Activated CD8-positive, alpha-beta memory T cell treated with anti-CD3 and anti-CD28 coated beads, Interleukin-2, amount 50 U/mL, for 48 hours (primary cell): Measurements from ENCODE around the gene CCP110.
"Not testable (repeated sequence)": the region's sequence is repeated elsewhere in the genome, so short reads cannot be mapped to it uniquely, and the experiment has no call there.

Experiments used
- DNase-seq: peaks from one replicate; pipeline ENCODE4 v3.0.0-alpha.2; 2020

CCP110 gene

DNA sequence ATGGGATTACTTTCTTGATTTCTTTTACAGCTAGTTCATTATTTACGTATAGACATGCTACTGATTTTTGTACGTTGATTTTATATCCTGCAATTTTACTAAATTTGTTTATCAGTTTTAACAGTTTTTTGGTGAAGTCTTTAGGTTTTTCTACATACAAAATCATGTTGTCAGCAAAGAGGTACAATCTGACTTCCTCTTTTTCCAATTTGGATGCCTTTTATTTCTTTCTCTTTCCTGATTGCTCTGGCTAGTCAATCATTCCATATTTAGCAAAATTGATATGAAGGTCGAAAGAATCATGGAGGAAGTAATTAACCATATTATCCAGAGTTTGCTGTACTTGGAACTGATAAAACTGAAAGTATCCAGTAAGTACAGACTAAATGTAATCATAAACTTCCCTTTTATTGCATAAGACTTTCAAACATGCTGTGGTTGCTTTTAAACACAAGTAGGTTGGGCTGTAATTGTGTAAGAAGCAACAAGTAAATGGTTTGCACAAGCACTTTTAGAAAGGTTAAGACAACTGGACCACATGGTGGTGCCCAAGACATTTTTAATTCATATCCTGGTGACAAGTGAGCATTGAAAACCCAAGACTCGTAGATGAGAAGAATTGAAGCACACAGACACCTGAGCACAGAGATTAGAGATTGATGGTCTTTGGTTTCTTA lies 10.2 kb upstream of the CCP110 start:
- DNase-seq = no peak

DNA sequence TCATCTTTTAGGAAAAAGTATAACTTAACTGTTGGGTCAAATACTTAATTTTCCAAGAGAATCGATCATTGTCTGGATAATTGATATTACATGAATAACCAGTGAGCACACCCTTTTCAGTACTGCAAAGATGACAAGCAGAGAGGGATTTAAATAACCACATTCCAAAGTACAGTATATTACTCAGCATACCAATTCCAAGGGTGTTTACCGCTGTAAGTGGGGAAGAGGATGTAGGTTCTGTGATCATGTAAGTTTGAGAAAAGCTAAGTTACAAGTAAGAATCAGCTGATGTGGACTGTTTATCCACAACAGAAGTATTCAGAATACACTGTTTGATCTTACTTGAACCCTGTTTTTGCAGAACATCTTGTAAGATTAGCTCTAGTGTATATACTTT lies 8.0 kb upstream of the CCP110 start:
- no peak for DNase-seq

DNA sequence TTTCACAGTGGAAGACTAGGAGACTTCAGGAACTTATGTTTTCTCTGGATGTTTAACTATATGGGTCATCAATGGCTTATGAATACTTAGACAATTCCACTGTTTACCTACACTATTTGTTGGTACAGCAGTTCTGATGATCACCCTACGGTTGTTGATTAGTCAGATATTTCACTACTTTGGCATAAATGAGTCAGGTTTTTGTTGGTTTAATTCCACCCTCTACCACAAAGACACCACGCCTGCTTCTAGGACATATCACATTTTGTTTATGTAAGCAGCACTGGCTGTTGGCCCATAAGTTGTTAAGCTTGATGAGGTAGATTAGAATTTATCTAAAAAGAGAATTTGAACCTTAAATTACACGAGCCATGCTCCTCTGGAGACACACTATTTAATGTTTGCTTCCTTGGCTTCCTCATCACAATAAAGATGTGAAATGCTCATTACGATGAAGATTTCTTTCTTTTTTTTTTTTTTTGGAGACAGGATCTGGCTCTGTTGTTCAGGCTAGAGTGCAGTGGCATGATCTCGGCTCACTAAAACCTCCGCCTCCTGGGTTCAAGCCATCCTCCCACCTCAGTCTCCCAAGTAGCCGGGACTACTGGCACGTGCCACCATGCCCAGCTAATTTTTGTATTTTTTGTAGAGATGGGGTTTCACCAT lies 6.2 kb upstream of the CCP110 start:
- DNase-seq = no peak

DNA sequence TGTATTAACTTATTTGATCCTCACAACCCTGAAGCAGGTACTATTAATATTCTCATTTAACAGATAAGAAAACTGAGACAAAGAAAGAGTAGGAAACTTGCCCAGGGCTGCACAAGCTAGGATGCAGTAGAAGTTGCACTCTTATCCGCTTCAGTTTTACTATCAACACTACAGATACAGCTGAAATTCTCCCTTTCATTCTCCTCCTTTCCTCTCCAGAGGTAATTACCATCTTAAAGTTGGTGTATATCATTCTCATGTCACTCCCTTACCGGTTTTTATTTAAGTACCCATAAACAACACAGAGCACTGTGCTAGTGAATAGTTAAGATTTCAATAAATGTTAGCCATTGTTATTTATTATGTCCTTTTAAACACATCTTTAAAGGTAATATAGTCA lies 5.4 kb upstream of the CCP110 start:
- no peak for DNase-seq

DNA sequence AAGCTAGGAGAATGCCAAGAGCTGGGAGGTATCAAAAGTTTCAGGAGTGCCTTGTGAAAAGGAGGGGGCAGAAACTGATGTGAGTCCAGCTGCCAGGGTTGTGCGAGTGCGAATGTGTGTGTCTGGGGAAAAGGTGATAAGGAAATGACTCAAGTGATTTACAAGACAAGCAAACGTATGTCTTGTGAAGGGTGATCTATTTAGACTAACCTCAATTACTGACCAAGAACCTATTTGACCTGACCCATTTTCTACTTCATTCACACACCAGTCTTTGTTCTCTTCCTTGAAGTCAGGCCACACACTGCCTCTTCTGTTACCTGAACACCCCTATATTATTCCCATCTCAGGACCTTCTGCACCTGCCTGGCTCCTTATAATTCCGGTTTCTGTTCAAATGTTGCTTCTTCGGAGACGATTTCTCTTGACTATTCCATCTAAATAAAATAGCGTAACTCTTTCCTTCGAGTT lies 2.8 kb upstream of the CCP110 start:
- no peak for DNase-seq

DNA sequence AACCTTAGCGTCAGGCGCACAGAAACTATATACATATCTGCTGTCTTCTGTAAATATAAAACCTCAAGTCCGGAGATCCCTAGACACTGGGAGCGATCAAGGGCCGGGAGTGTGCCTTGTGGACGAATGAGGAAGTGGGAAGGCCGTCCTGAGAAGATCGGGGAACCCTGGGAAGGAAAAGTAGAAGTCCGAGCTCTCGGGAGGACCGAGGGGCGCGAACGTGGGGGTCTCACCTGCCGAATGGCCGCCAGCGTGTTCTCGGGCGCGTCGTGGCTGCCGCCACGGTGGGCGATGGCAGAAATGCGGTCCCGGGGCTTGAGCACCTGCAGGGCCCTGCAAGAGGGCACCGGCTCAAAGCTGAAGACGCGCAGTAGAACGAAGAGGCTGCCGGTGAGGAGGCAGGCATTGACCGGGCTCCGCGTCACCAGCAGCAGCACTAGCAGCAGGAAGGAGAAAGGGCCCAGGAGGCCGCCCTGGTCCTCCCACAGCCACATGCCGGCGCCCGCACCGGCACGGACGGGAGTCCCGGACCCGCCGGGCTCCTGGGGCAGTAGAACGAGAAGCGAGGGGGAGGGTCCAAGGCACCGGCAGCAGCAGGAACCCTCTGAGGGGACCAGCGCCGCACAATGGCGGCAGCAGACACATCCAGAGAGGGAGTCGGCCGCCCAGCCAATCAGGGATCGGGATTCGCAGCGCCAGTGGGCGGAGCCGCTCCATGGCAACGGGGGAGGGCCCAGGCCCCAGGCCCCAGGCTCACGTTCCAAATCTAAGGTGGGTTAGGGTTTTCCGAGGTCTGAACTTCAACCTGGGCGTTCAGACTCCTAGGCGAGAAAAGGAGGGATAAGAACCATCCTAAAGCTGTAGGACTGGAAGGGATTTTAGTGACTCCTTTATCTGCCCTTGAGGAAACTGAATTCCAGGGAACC lies 2.0 kb upstream of the CCP110 start, which contains the start of gene GDE1:
Gene GDE1, minus strand, starts transcription at position 628 of the 926 bp plus-strand sequence. Its CDS starts 134 bp downstream, at position 494.
- DNase-seq = peak; percentile 97

DNA sequence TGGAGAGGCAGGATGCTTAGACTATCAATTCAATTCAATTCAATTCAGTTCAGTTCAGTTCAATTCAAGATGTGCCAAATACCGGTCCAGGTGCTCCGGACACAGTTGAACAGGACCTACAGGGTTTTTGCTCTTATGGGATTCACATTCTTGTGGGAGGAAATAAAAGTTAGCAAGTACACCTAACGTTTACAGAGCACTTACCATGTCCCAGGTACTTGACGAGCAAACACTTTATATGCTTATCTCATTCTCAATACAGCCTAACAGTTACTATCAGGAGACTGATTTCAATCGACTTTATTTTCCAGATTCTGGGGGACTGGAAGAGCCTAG lies 1.4 kb upstream of the CCP110 start:
- no peak for DNase-seq

DNA sequence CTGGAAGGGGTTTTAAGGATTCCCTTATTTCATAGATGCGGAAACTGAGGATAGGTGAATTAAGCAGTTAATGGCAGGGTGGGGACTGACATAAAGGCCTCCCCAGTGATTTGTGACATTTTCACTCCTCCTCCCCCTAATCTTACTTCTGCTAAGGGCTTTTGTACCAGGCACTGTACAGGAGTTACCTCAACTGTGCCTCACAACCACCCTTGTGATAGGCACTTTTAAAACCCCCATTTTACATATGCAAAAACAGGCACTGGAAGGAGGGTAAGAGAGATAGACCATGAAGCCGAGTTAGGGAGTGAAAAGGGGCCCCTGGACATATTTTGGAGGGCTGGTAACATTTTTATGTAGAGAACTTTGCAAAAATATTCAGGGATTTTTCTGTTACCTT lies 982 bp upstream of the CCP110 start:
- no peak for DNase-seq

DNA sequence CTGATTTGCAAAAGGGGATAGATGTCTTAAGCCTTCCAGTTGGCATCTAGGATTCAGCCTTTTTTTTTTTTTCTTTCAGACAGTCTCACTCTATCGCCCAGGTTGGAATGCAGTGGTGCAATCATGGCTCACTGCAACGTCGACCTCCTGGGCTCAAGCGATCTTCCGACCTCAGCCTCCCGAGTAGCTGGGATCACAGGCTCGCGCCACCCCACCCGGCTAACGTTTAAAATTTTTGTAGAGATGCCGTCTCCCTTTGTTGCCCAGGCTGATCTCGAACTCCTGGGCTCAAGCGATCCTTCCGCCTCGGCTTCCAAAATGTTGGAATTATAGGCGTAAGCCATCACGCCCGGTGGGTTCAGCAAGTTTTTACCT lies 571 bp upstream of the CCP110 start:
- DNase-seq = no peak

DNA sequence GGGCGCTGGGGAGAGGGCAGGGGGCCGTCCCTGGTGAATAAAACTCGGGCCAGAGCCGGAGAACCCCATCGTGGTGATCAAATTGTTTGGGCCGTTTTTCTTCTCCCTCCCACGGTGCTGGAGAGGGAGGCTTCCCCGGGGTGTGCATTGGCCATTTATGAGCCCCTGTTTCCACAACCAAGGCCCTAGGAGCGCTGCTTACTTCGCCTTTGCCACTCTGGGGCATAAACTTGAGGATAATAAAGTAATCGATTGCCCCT lies 544 bp downstream of the CCP110 start:
- DNase-seq = no peak

DNA sequence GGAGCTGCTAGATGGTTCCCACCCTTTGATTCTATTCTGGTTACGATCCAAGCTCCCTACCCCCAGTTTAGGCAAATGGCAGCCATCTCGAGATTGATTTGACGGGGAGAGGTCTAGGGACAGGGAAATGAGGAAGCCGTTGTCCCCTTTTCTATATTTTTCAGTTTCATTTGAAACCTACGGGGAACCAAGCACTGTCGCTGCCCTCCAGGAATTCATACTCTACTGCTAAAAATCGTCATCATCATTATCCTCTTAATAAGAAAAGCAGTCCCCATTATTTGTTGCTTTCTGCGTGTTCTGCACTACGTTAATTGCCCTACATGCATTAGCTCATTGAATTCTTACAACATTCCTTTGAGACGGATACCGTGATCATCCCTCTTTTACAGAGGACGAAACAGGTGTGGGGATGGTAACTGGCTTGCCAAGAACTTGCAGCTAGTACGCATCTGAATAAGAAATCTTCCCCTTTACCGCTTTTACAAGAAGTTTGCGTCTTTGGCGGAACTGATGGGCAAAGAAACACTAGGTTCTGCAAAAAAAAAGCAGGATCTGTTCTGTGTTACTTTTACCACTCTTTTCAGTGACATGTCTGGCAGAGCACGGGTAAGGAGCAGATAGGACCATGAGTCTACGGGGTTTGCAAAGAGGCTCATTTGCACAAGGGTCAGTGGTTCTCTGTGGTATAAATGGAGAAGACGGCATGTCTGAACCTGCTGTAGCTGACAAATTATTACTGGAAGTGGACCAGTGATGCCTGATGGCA lies 1.1 kb downstream of the CCP110 start:
- DNase-seq = no peak

DNA sequence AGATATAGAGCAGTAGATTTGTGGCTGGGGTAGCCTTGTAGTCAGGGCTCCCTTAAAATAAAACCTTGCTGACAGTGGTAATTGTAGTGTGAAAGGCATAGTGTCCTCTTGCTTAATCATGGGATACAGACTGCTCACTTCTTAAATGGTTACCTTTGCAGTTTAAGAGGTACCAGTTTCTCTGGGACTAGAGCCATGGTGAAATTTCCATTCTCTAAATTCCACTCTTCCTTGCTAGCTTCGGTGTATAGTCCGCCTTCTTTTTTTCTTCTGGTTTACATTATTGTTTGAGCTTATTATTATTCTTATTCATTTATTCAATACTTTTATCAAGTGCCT lies 1.6 kb downstream of the CCP110 start:
- no peak for DNase-seq

DNA sequence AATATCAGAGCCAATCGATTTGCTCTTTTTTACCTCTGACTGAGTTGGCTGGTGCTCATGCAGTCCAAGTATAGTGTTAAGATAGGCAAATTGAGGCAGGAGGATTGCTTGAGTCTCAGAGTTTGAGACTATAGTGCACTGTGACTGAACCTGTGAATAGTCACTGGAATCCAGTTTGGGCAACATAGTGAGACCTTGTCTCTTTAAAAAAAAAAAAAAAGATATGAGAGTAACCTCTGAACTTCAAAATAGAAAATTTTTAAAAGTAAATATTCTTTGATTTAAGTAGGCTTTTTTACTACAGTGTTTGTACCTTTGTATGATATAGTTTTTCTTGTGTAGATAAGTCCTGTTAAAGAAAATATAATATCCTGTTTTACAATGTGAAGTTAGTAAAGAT lies 3.4 kb downstream of the CCP110 start:
- DNase-seq = no peak

DNA sequence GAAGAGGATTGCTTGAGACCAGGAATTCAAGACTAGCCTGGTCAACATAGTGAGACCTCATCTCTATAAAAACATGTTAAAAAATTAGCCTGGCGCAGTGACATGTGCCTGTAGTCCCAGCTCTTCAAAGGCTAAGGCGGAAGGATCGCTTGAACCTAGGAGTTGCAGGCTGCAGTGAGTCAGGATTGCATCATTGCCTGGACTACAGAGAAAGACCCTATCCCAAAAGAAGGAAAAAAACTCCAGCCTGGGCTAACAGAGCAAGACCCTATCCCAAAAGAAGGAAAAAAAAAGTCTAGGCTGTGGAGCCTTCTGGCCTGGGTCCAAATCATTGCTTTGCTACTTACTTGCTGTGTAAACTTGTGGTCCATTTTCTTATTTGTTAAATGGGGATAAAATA lies 4.9 kb downstream of the CCP110 start:
- no peak for DNase-seq

DNA sequence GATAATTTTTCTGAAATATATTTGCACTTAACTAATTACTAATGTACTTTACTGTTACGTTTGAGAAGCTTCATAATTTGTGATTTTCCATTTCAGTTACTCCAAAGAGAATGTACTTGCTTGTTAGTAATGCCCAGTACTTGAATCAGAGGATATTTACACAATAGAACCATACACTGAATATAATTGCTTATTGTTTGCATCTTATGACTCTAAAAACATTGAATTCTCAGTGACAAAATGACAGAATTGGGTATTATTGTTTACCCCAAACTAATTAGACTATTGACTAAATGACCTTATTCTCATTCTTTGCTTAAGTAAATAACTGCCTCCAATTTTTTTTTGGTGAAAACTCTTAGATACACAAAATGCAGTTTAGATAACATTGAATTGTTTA lies 8.9 kb downstream of the CCP110 start:
- DNase-seq = no peak

DNA sequence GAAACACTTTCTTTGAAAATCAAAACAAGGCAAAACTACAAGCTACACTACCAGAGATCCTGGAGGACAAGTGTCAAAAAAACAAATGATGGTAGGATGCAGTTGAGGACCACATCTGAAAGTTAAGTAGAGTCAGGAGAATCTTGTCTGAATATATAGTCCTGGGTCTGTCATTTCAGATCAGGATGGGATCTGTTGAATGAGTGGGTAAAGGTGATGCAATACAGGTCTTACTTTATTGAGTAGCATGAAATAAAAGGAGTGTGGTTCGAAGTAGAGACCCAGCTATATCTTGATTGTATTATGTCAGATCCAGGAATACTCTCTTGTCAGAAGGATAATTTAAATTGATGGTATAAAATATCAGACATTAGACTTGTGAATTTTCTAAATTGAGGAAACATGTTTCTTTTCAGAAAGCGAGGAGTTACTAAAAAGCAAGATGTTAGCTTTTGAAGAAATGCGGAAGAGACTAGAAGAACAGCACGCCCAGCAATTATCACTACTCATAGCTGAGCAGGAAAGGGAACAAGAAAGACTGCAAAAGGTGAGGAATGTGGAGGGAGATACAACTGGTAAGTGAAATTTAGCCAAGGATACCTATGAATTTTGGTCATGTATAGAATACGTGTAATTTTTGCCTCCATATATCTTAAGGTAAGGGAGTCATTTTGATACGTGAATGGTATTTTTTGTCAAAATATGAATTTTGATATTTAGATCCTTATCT lies 16.7 kb downstream of the CCP110 start:
- no peak for DNase-seq

DNA sequence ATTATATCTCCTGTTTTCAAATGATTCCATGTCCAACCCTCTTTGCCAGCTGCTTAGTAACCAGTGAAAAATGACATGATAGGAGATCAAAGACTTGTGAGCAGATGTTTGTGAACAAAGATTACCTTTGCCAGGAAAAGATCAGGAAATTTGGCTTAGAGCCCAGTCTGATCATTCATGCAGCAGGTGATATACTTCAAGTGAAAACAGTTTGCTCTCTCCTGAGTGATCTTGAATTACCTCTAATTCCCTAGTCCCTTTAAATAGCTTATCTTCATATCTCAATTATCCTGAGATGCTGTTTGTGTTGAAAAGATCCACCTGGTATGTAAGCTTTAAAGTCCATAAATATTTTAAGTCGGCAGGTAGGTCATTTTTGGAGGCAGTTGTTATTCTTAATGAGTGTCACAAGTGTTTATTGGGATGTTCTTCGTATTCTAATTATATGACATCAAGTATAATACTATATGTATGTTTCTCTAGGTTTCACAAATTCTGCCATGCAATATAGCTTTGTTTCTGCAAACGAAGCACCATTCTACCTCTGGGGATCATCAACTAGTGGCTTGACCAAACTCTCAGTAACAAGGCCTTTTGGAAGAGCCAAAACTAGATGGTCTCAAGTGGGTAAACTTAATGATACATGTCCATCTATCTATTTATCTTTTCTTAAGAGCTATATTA lies 18.5 kb downstream of the CCP110 start:
- no peak for DNase-seq

DNA sequence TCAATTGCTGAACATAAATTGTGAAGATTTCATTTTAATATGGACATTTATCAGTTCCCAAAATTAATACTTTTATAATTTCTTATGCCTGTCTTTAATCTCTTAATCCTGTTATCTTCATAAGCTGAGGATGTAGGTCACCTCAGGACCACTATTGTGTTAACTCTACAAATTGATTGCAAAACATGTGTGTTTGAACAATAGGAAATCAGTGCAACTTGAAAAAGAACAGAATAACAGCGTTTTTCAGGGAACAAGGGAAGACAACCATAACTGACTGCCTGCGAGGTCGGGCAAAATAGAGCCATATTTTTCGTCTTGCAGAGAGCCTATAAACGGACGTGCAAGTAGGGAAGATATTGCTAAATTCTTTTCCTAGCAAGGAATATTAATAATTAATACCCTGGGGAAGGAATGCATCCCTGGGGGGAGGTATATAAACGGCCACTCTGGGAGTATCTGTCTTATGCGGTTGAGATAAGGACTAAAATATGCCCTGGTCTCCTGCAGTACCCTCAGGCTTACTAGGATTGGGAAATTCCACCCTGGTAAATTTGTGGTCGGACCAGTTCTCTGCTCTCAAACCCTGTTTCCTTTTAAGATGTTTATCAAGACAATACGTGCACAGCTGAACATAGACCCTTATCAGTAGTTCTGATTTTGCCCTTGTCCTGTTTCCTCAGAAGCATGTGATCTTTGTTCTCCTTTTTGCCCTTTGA lies 19.7 kb downstream of the CCP110 start:
- DNase-seq = not testable (repeated sequence)

DNA sequence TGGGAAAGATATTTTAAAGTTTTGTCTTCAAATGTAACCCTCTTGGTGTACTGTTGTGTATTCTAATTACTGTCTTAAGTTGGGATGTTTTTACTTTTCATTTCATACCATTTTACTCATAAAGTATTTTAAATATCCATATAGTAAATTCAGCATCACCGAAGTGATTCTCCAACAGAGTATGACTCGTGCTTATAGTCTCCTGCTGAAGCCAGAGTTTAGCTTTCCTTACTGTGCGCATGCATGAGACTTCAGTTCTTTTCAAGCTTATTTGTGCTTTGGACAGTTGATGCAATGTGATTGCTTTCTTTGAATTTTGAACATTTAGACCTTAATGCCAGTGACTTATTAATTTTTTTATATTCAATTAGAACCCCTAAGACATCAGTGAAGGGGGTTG lies 24.4 kb downstream of the CCP110 start:
- no peak for DNase-seq

DNA sequence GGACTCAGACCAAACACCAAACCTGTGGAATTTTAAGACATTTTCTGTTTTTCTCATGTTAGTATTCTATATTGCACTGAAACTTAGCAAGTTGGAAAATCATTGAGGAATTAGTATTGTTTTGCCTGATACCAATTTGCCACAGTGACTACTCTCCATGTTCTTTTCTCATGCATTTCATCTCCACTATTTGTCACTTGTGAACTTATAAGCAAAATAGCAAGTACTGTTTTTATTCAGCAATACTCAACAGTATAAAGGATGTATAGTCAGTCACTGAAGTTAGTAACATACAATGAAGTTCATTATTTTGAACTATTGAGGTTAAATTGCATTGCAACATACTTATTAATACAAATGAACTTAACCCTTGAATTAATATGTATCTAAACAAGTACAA lies 25.9 kb downstream of the CCP110 start:
- DNase-seq = no peak

DNA sequence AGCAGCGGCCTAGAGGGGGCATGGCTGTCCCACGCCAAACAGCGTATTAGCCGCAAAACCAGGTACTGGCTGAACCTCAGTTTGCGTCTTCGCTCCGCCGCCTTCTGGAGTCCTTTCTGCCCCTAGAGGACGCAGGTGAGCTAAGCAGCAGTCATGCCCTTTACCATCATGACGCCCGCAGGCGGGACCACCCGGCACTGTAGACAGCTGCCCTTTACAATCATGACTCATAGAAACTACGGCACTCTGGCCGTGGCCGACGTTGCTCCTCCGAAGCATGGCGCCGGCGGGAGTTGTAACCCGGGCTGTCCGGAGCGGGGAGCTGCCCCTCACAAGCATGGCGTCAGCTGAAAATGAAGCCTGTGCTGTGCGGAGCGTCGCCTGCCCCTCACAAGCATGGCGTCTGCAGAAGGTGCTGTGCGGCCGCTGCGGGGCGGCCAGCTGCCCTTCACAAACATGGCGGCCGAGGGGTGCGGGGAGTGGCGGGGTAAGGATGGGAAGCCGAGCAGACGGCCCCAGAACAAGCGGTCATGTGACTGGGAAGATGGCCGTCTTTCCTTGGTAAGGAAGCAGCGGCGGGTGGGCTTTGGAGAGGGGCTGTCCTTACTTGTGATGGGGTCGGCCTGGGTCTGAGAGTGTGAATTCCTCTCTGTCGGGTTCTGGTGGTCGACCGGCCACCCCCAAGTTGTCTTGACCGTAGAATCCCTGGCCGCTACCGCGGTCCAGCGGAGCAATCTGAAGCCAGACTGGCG lies 31.6 kb downstream of the CCP110 start, which contains the start of gene VPS35L:
Gene VPS35L, plus strand, starts transcription at position 518 of the 752 bp plus-strand sequence. Its CDS starts 27 bp downstream, at position 545.
- DNase-seq = peak; percentile 95
